GM12891 (cell line): Measurements from ENCODE around the gene TREH.

Experiments used
- PAX5 ChIP-seq: IDR thresholded peaks from 2 replicates; pipeline ENCODE4 v1.6.1; 2011; ENCODE audit warnings: low read length, moderate library complexity, mild to moderate bottlenecking; ENCODE audit not compliant: insufficient read depth, severe bottlenecking
- POLR2A ChIP-seq: IDR thresholded peaks from 2 replicates; pipeline ENCODE4 v1.6.1; 2011; ENCODE audit warnings: low read depth, low read length, control low read depth
- POLR2AphosphoS5 ChIP-seq: IDR thresholded peaks from 2 replicates; pipeline ENCODE4 v1.6.1; 2011; ENCODE audit warnings: low read depth, low read length, control low read depth
- SPI1 ChIP-seq: IDR thresholded peaks from 2 replicates; pipeline ENCODE4 v1.6.1; 2011; ENCODE audit warnings: low read depth, low read length, control low read depth

DNA sequence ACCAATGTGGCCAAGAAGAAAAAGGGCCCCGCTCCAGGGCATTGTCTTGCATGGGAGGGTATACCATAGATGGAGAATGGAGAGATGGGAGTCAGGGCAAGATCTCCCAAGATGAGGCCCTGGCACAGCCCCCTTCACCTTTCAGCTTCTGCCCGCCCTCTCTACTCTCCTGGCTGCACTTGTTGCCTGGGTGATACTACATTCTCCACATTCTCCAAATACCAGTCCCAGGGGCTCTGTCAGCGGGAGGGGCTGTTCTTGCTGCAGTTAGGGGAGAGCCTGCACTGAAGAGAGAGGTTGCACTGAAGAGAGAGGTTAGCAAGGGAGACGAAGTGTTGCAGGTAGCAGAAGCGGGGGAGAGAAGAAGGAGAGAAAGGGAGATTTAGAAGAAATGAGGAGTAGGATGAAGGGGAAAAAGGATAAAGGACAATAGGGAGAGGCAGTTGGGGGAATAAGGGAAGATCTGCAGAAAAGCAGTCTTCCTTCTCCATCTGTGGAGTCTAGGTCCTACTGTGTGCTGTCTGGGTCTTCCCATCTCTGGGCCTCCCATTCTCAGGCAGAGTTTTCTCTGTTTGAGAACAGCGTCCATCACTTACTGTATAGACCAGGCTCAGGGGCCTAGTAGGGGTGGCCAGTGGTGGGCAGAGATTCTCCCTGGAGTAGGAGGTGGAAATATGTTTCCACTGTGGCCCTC is 64.0 kb downstream of the TREH start:
- TF ChIP-seq POLR2A, result no peak
- no peak for TF ChIP-seq POLR2AphosphoS5
- no peak for TF ChIP-seq SPI1
- TF ChIP-seq PAX5, result no peak
